CD14-positive monocyte (primary cell): ENCODE data around the gene CRADD. TPM values are rescaled to one million over a fixed set of nuclear protein-coding genes. Genes with fewer than 3 reads are reported as not detected.

ENCODE experiments used
- DNase-seq, 3 donors: peaks; one replicate each; pipeline ENCODE4 v3.0.0-alpha.2; 2011 to 2022
- H2AFZ ChIP-seq: 2 replicates; pipeline ENCODE4 v1.6.0; 2012; ENCODE audit warnings: mild to moderate bottlenecking, low read depth, low read length, inconsistent platforms; ENCODE audit not compliant: insufficient read depth, poor library complexity, severe bottlenecking
- H3K27ac ChIP-seq, 2 donors: 1 replicate in 1 of 2; 2 replicates in 1 of 2; pipeline ENCODE4 v1.5.1; 2012 to 2013; ENCODE audit warnings: low read length in 2 of 2, control low read depth in 1 of 2, inconsistent platforms in 1 of 2, low read depth in 1 of 2, mild to moderate bottlenecking in 1 of 2
- H3K27me3 ChIP-seq, 2 donors: one replicate each; pipeline versions ENCODE4 v1.6.0 to v1.6.1; 2011 to 2013; ENCODE audit warnings: low read length in 2 of 2; ENCODE audit not compliant: control insufficient read depth in 2 of 2, insufficient read depth in 2 of 2
- H3K36me3 ChIP-seq, 2 donors: replicated peaks in 1 of 2; 1 replicate in 1 of 2; 2 replicates in 1 of 2; pipeline versions ENCODE4 v1.5.1 to v1.6.1; 2012 to 2013; ENCODE audit warnings: low read length in 2 of 2, control low read depth in 1 of 2, inconsistent platforms in 1 of 2, mild to moderate bottlenecking in 1 of 2; ENCODE audit not compliant: insufficient read depth in 2 of 2, control insufficient read depth in 1 of 2
- H3K4me1 ChIP-seq, 2 donors: 1 replicate in 1 of 2; 2 replicates in 1 of 2; pipeline versions ENCODE4 v1.5.1 to v1.6.1; 2012 to 2013; ENCODE audit warnings: low read length in 2 of 2, control low read depth in 1 of 2, inconsistent platforms in 1 of 2, mild to moderate bottlenecking in 1 of 2, moderate library complexity in 1 of 2; ENCODE audit not compliant: insufficient read depth in 2 of 2, control insufficient read depth in 1 of 2
- H3K4me2 ChIP-seq: replicated peaks from 2 replicates; pipeline ENCODE3; 2012; ENCODE audit warnings: low read length, moderate library complexity, mild to moderate bottlenecking; ENCODE audit not compliant: poor library complexity, severe bottlenecking; ENCODE audit errors: extremely low read depth
- H3K4me3 ChIP-seq, 3 experiments: fragments of 200-600 bp in 1 of 3; sonication (generic) in 1 of 3; replicated peaks in 1 of 3; 1 replicate in 2 of 3; 2 replicates in 1 of 3; pipeline ENCODE4 v1.5.1; 2011 to 2013; ENCODE audit warnings: low read length in 3 of 3, mild to moderate bottlenecking in 3 of 3, control low read depth in 2 of 3, low read depth in 2 of 3, inconsistent platforms in 1 of 3, moderate library complexity in 1 of 3
- H3K79me2 ChIP-seq: 2 replicates; pipeline ENCODE4 v1.6.0; 2012; ENCODE audit warnings: mild to moderate bottlenecking, control low read depth, inconsistent platforms, low read length, moderate library complexity; ENCODE audit not compliant: insufficient read depth
- H3K9ac ChIP-seq: 2 replicates; pipeline ENCODE4 v1.6.0; 2017; ENCODE audit warnings: low read length, mild to moderate bottlenecking; ENCODE audit not compliant: insufficient read depth, poor library complexity, severe bottlenecking
- H3K9me3 ChIP-seq, 2 donors: replicated peaks in 1 of 2; 1 replicate in 1 of 2; 2 replicates in 1 of 2; pipeline versions ENCODE4 v1.5.1 to v1.6.1; 2012 to 2013; ENCODE audit warnings: low read length in 2 of 2, control low read depth in 1 of 2; ENCODE audit not compliant: control insufficient read depth in 1 of 2, insufficient read depth in 1 of 2
- H4K20me1 ChIP-seq: 2 replicates; pipeline ENCODE4 v1.6.0; 2012; ENCODE audit warnings: mild to moderate bottlenecking, low read length, control low read depth, moderate library complexity; ENCODE audit not compliant: insufficient read depth
- H3K27ac Mint-ChIP-seq, 7 donors: one replicate each; pipeline ENCODE4 v1.8.0; 2020; ENCODE audit warnings: mild to moderate bottlenecking in 7 of 7, mixed read lengths in 7 of 7, moderate library complexity in 6 of 7, inconsistent platforms in 2 of 7
- H3K27me3 Mint-ChIP-seq, 3 donors: one replicate each; pipeline ENCODE4 v1.8.0; 2021 to 2022; ENCODE audit warnings: low read depth in 3 of 3, mild to moderate bottlenecking in 3 of 3, mixed read lengths in 3 of 3, moderate library complexity in 3 of 3, inconsistent platforms in 1 of 3
- H3K36me3 Mint-ChIP-seq, 2 donors: one replicate each; pipeline ENCODE4 v1.8.0; 2020; ENCODE audit warnings: mixed read lengths in 2 of 2, inconsistent platforms in 1 of 2, mild to moderate bottlenecking in 1 of 2
- H3K4me1 Mint-ChIP-seq: one replicate; pipeline ENCODE4 v1.8.0; 2020; ENCODE audit warnings: mild to moderate bottlenecking, mixed read lengths
- H3K4me3 Mint-ChIP-seq, 2 donors: one replicate each; pipeline ENCODE4 v1.8.0; 2020; ENCODE audit warnings: mild to moderate bottlenecking in 2 of 2, mixed read lengths in 2 of 2, moderate library complexity in 1 of 2
- H3K9me3 Mint-ChIP-seq, 7 donors: one replicate each; pipeline ENCODE4 v1.8.0; 2020 to 2022; ENCODE audit warnings: mixed read lengths in 7 of 7, mild to moderate bottlenecking in 6 of 7, moderate library complexity in 6 of 7, inconsistent platforms in 2 of 7
- CTCF ChIP-seq: fragments of 200-600 bp; IDR thresholded peaks from one replicate; pipeline ENCODE4 v1.8.0; 2022; ENCODE audit warnings: antibody characterized with exemption, mild to moderate bottlenecking
- WGBS: methylation state at CpG from one replicate; pipeline ENCODE4 v1.1.5; 2013; ENCODE audit warnings: missing lambda C conversion rate; ENCODE audit not compliant: insufficient coverage; 5-methylcytosine and 5-hydroxymethylcytosine counted together
- intact Hi-C, 2 donors: fragments of 100-400 bp; cut with micrococcal nuclease; formaldehyde crosslinking; loops; one replicate each; pipeline versions ENCODE4 v1.15.0 to v1.15.1; 2023
- polyA plus RNA-seq, 3 donors: library from polyadenylated mRNA; depleted of rRNA in 1 of 3; unstranded in 2 of 3; stranded (reverse) in 1 of 3; fragments of 300-500 nt in 2 of 3; fragments of >200 nt in 1 of 3; fragmentation: Illumina TruSeq in 2 of 3; gene quantifications; 1 replicate in 2 of 3; 2 replicates in 1 of 3; pipeline ENCODE4 v1.2.3, GENCODE V29; 2012 to 2021

The CRADD gene
- polyA plus RNA-seq, 3 donors: 5.6 to 12.2 (median 11.2) TPM

- Histone ChIP-seq H3K27me3 (no peaks in the 10 kb centered on the region), H3K4me1 (peaks cover 22 to 24% of the 10 kb centered on the region in 2 donors), H3K79me2 (no peaks in the 10 kb centered on the region), H3K27ac (no peak overlapping the region), H3K9me3 (no peaks in the 10 kb centered on the region), H3K4me3 (no peak overlapping the region), H3K36me3 (no peaks in the 10 kb centered on the region), H4K20me1 (no peaks in the 10 kb centered on the region), H3K9ac (no peak overlapping the region), H2AFZ (no peak overlapping the region), H3K4me2 (no peak overlapping the region)
- intact Hi-C loops: no loop called here
- no peak overlapping the region for H3K4me3 Mint-ChIP-seq
- no peak overlapping the region for H3K27ac Mint-ChIP-seq
- H3K4me1 Mint-ChIP-seq: peaks cover 31% of the 10 kb centered on the region
- peaks cover 0 to 2% (median 0%) of the 10 kb centered on the region in 7 donors for H3K9me3 Mint-ChIP-seq
- no peak for TF ChIP-seq CTCF
- DNase-seq: no peak
- WGBS: 80% methylated on average over 1 of the region's 2 CpGs
- peaks cover 0 to 5% (median 2%) of the 10 kb centered on the region in 3 donors for H3K27me3 Mint-ChIP-seq
- H3K36me3 Mint-ChIP-seq: no peaks in the 10 kb centered on the region
Observed at GRCh38 chr12:93857991-93858447, 180.8 kb downstream of the CRADD start.

DNA sequence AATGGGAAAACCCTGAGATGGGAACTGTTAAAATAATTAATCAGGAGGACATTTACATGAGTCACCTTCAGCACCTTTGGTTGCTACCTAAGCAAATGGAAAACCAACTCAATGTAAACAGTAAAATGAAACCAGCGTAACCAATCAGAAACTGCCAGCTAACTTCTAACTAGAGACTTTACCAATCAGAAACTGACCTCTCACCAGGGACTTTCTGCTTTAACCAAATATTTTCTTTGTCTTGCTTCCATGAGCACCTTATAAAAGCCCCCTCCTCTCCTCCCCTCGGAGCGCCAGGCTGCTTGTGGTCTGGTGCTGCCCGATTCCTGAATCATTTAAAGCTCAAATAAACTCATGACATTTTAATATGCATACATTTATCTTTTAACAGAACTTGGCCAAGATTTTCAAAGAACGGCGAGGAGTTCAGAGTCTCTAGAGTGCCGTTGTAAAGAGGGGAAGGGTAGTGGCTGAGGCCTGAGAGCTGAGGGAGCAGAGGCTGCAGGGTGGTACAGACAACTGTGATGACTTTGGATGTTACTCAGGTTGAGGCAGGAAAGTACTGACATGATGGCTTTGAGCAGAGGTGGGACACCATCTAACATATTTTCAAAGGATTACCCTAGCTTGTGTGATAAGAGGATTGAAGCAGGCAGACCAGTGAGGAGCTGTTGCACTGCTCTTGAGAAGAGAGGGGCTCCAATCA, 183.6 kb downstream of the CRADD start:
- Histone ChIP-seq H3K79me2 (no peaks in the 10 kb centered on the region), H3K9me3 (peaks cover 7 to 14% of the 10 kb centered on the region in 2 donors), H3K4me3 (no peak overlapping the region), H3K4me2 (no peak overlapping the region), H3K27ac (no peak overlapping the region), H3K36me3 (no peaks in the 10 kb centered on the region), H2AFZ (no peak overlapping the region), H3K4me1 (no peaks in the 10 kb centered on the region), H4K20me1 (no peaks in the 10 kb centered on the region), H3K9ac (no peak overlapping the region), H3K27me3 (no peaks in the 10 kb centered on the region)
- intact Hi-C loops: no loop called here
- TF ChIP-seq CTCF: no peak
- Mint-ChIP-seq H3K27me3 (peaks cover 0 to 3% (median 2%) of the 10 kb centered on the region in 3 donors), H3K9me3 (peaks cover 0 to 14% (median 10%) of the 10 kb centered on the region in 7 donors), H3K4me3 (no peak overlapping the region), H3K36me3 (no peaks in the 10 kb centered on the region), H3K27ac (no peak overlapping the region), H3K4me1 (peaks cover 8% of the 10 kb centered on the region)
- WGBS: 92% methylated on average over 5 of the region's 7 CpGs
- DNase-seq: no peak
